ENCODE results near the gene SEMA6A.
A peak's percentile ranks its signal among the peaks of the same experiment; 100 is the strongest.

Gene SEMA6A

GRCh38 chr5:116574367-116575325 lies at the start of gene SEMA6A:
Gene SEMA6A, minus strand, starts transcription at chr5:116574823. Its CDS starts 69,879 bp downstream, at chr5:116504944.
- peak; percentile 21 for TF ChIP-seq CTCF (conservative IDR thresholded peaks at IDR 0.05)
- H3K27ac ChIP-seq, result peak within 1 kb of the TSS; percentile 96

GRCh38 chr5:116622375-116623050 lies 47.9 kb upstream of the SEMA6A start:
- no peak overlapping the region for H3K27ac ChIP-seq
- TF ChIP-seq CTCF (conservative IDR thresholded peaks at IDR 0.05), result no peak

- H3K27ac ChIP-seq, result no peak overlapping the region
- TF ChIP-seq CTCF (conservative IDR thresholded peaks at IDR 0.05), result no peak
These were observed 47.0 kb upstream of the SEMA6A start for GRCh38 chr5:116621599-116621998.

- no peak overlapping the region for H3K27ac ChIP-seq
- no peak for TF ChIP-seq CTCF (conservative IDR thresholded peaks at IDR 0.05)
These were observed 42.3 kb upstream of the SEMA6A start for GRCh38 chr5:116616876-116617275.

GRCh38 chr5:116614603-116614920 lies 39.9 kb upstream of the SEMA6A start:
- no peak overlapping the region for H3K27ac ChIP-seq
- TF ChIP-seq CTCF (conservative IDR thresholded peaks at IDR 0.05), result no peak

GRCh38 chr5:116613445-116613844 lies 38.8 kb upstream of the SEMA6A start:
- no peak for TF ChIP-seq CTCF (conservative IDR thresholded peaks at IDR 0.05)
- no peak overlapping the region for H3K27ac ChIP-seq

- no peak for TF ChIP-seq CTCF (conservative IDR thresholded peaks at IDR 0.05)
- no peak overlapping the region for H3K27ac ChIP-seq
These were observed 37.8 kb upstream of the SEMA6A start for GRCh38 chr5:116612431-116612830.

All from VCaP (cell line).